GM12878 (cell line): Measurements from ENCODE around the gene TTL. TPM values are rescaled to one million over a fixed set of nuclear protein-coding genes. Genes with fewer than 3 reads are reported as not detected.

ENCODE experiments used
- ATAC-seq: fragments of 200-7000 bp; cut with Tn5 transposase; 3 replicates; pipeline ENCODE4 v1.9.1; 2020; ENCODE audit warnings: mild to moderate bottlenecking, moderate library complexity
- BruUV-seq: library from RNA; stranded (reverse); fragments of 400-500 nt; replicated peaks from 2 replicates; lab custom pipeline; 2021; lab: Mats Ljungman, UMichigan
- CTCF ChIA-PET: fragments of 300-600 bp; sonication (Branson Sonifier 250); formaldehyde crosslinking; extraction: SDS; loops from one replicate; lab custom pipeline; 2021; ENCODE audit warnings: inconsistent platforms; lab: Yijun Ruan, JAX
- POLR2A ChIA-PET: fragments of 350-600 bp; formaldehyde crosslinking; extraction: SDS; loops from one replicate; lab custom pipeline; 2021; ENCODE audit warnings: inconsistent platforms; lab: Charles Lee
- RAD21 ChIA-PET: fragments of 300-600 bp; sonication (Branson Sonifier 250); formaldehyde crosslinking; loops from one replicate; lab custom pipeline; 2023; ENCODE audit warnings: antibody characterized with exemption; ENCODE audit not compliant: unreplicated experiment; lab: Charles Lee
- SMC1A ChIA-PET: fragments of 300-600 bp; sonication (Branson Sonifier 250); formaldehyde crosslinking; loops from one replicate; lab custom pipeline; 2023; ENCODE audit not compliant: unreplicated experiment, uncharacterized antibody; lab: Charles Lee
- DNase-seq: peaks from one replicate; pipeline ENCODE4 v3.0.0-alpha.2; 2011; ENCODE audit warnings: low read depth, low spot score
- FAIRE-seq: peaks from 3 replicates; lab custom pipeline; 2011; peaks lifted over from hg19 to GRCh38; lab: Jason Lieb, UNC
- H2AFZ ChIP-seq: 2 replicates; pipeline ENCODE4 v1.6.0; 2011; ENCODE audit warnings: low read depth, low read length, control low read depth; ENCODE audit not compliant: control insufficient read depth
- H3K27ac ChIP-seq: 2 replicates; pipeline ENCODE4 v1.5.1; 2011; ENCODE audit warnings: control low read depth; ENCODE audit not compliant: control insufficient read depth, insufficient read depth
- H3K27me3 ChIP-seq, 2 experiments: replicated peaks in 1 of 2; 2 replicates each; pipeline versions ENCODE4 v1.6.0 to v1.6.1; 2011; ENCODE audit warnings: low read length in 1 of 2; ENCODE audit not compliant: control insufficient read depth in 2 of 2, insufficient read depth in 2 of 2
- H3K36me3 ChIP-seq, 2 experiments: 2 replicates each; pipeline ENCODE4 v1.5.1; 2011; ENCODE audit warnings: low read length in 1 of 2; ENCODE audit not compliant: control insufficient read depth in 2 of 2, insufficient read depth in 2 of 2
- H3K4me1 ChIP-seq: 2 replicates; pipeline ENCODE4 v1.6.1; 2011; ENCODE audit warnings: mild to moderate bottlenecking, low read length, moderate library complexity, mixed read lengths; ENCODE audit not compliant: control insufficient read depth, insufficient read depth
- H3K4me2 ChIP-seq: 2 replicates; pipeline ENCODE4 v1.6.0; 2011; ENCODE audit warnings: control low read depth; ENCODE audit not compliant: control insufficient read depth, insufficient read depth
- H3K4me3 ChIP-seq: fragments of 200-600 bp; sonication (generic); 2 replicates; pipeline ENCODE4 v1.5.1; 2016
- H3K79me2 ChIP-seq: 2 replicates; pipeline ENCODE4 v1.6.0; 2011; ENCODE audit warnings: low read length; ENCODE audit not compliant: control insufficient read depth, insufficient read depth
- H3K9ac ChIP-seq: 2 replicates; pipeline ENCODE4 v1.8.0; 2011; ENCODE audit warnings: low read length, control low read depth, mixed read lengths; ENCODE audit not compliant: control insufficient read depth, insufficient read depth
- H3K9me3 ChIP-seq: replicated peaks from 3 replicates; pipeline ENCODE4 v1.5.1; 2011; ENCODE audit warnings: mild to moderate bottlenecking, low read length; ENCODE audit not compliant: control insufficient read depth, insufficient read depth
- H4K20me1 ChIP-seq: 2 replicates; pipeline ENCODE4 v1.6.0; 2011; ENCODE audit not compliant: control insufficient read depth, insufficient read depth
- CREB1 ChIP-seq: IDR thresholded peaks from 2 replicates; pipeline ENCODE4 v1.6.1; 2012; ENCODE audit warnings: low read depth, mild to moderate bottlenecking, inconsistent platforms
- CREM ChIP-seq: IDR thresholded peaks from 2 replicates; pipeline ENCODE4 v1.6.1; 2014; ENCODE audit warnings: antibody characterized with exemption, low read depth
- CTCF ChIP-seq, 3 experiments: IDR thresholded peaks in 2 of 3; conservative IDR thresholded peaks in 1 of 3; 2 replicates each; pipeline ENCODE4 v1.5.1; 2011; ENCODE audit warnings: low read depth in 3 of 3, low read length in 3 of 3, mild to moderate bottlenecking in 3 of 3, control low read depth in 2 of 3, moderate library complexity in 2 of 3, inconsistent platforms in 1 of 3, mixed read lengths in 1 of 3; ENCODE audit not compliant: control insufficient read depth in 2 of 3, insufficient read depth in 1 of 3; ENCODE audit errors: extremely low read depth in 1 of 3
- CUX1 ChIP-seq: IDR thresholded peaks from 2 replicates; pipeline ENCODE4 v1.6.1; 2012; ENCODE audit warnings: improper control_type of control experiment, low read depth, low read length; ENCODE audit not compliant: insufficient replicate concordance
- IRF5 ChIP-seq: fragments of 450-650 bp; IDR thresholded peaks from 2 replicates; pipeline ENCODE4 v1.6.1; 2017; ENCODE audit warnings: borderline replicate concordance
- SMC3 ChIP-seq: IDR thresholded peaks from 2 replicates; pipeline ENCODE4 v1.6.1; 2011; ENCODE audit warnings: low read length, improper control_type of control experiment, borderline replicate concordance
- WGBS: methylation state at CpG from one replicate; pipeline ENCODE4 v1.1.6; 2016; ENCODE audit warnings: low lambda C conversion rate; ENCODE audit not compliant: insufficient replicate concordance, insufficient coverage; ENCODE audit errors: missing lambda C conversion rate; 5-methylcytosine and 5-hydroxymethylcytosine counted together
- in situ Hi-C: fragments of 300-500 bp; cut with MboI; formaldehyde crosslinking; loops from 9 replicates; pipeline ENCODE4 v1.14.3; 2018; ENCODE audit warnings: mixed read lengths
- intact Hi-C: fragments of 100-400 bp; cut with micrococcal nuclease; formaldehyde crosslinking; loops from one replicate; pipeline ENCODE4 v1.14.2; 2022; ENCODE audit not compliant: unreplicated experiment
- polyA plus RNA-seq, 11 experiments: library from polyadenylated mRNA; depleted of rRNA in 4 of 11; unstranded in 6 of 11; stranded (reverse) in 5 of 11; fragments of >200 nt; fragmentation: Nextera tagmentation in 4 of 11; fragmentation: Illumina TruSeq in 1 of 11; extraction: Ambion mirVana in 4 of 11; extraction: Trizol in 1 of 11; gene quantifications; 1 replicate in 1 of 11; 2 replicates in 10 of 11; pipeline versions ENCODE4 v1.2.1 to v1.2.3, GENCODE V29; 2011 to 2016; ENCODE audit warnings: inconsistent platforms in 2 of 11, missing spikeins in 2 of 11, low read depth in 1 of 11
- total RNA-seq, 4 experiments: library from RNA; depleted of rRNA in 3 of 4; stranded (reverse); fragments of >200 nt in 3 of 4; fragmentation: Illumina TruSeq in 1 of 4; extraction: Trizol in 1 of 4; gene quantifications; 2 replicates each; pipeline versions ENCODE4 v1.2.1 to v1.2.3, GENCODE V29; 2013 to 2021

TTL gene
- total and polyA plus RNA-seq, 10 of the 15 experiments (the other 5 are each of a cell fraction or from before 2014, with no cell fraction given), result 3.9 to 27.1 (median 16.1) TPM

- TF ChIP-seq CUX1, result no peak
- TF ChIP-seq SMC3, result no peak
Measured at GRCh38 chr2:112476434-112476833, 5.5 kb upstream of the TTL start (continued).

GRCh38 chr2:112480530-112481049 lies 1.4 kb upstream of the TTL start:
- peak overlapping the region; percentile 87 for H3K4me2 ChIP-seq
- WGBS, result 3% methylated on average over 20 of the region's 20 CpGs
- FAIRE-seq, result no peak
- ChIA-PET SMC1A (interaction anchor here (0.9 to 2.0 kb wide), 9 partner anchors 13 to 461 kb away, joined by 3 to 7 read pairs (median 3); no protein-coding TSS in a partner anchor), POLR2A (interaction anchor here (0.5 to 1.4 kb wide), 4 partner anchors 11 to 212 kb away, joined by 3 to 12 read pairs (median 4); partner anchors contain the start of gene CHCHD5), RAD21 (interaction anchor here (0.6 to 2.1 kb wide), 12 partner anchors 9 to 579 kb away, joined by 3 to 11 read pairs (median 3); partner anchors contain the start of gene CHCHD5), CTCF (interaction anchor here (0.6 to 3.9 kb wide), 27 partner anchors 9 to 593 kb away, joined by 3 to 38 read pairs (median 5); partner anchors contain the start of genes CHCHD5 and ZC3H8)
- H3K9ac ChIP-seq, result peak overlapping the region; percentile 3; the same call in 1 of the 2 replicates
- peak overlapping the region; percentile 66 for H2AFZ ChIP-seq
- no peaks in the 10 kb centered on the region; a peak in 1 of 4 replicates for H3K36me3 ChIP-seq
- 0 out of 2 replicates have a peak, but pooled peaks have one; percentile 35 for TF ChIP-seq CREB1
- TF ChIP-seq CTCF (IDR thresholded peaks at IDR 0.05 in 2 of 3, conservative IDR thresholded peaks at IDR 0.05 in 1 of 3; ENCODE audit: control insufficient read depth in 2 of 3, extremely low read depth in 1 of 3, insufficient read depth in 1 of 3, low read depth in 3 of 3, low read length in 3 of 3), result peak in 2 of 3 experiments; percentile 15 to 28; a peak in 2 of 6 replicates
- peak; percentile 17; the same call in 1 of the 2 replicates for TF ChIP-seq CREM
- no peak for TF ChIP-seq IRF5
- TF ChIP-seq SMC3, result peak; percentile 16; the same call in 1 of the 2 replicates
- DNase-seq, result no peak
- peak; percentile 15; the same call in 2 of the 3 replicates for ATAC-seq
- no peaks in the 10 kb centered on the region for H3K27me3 ChIP-seq
- peak overlapping the region; percentile 87 for H3K4me3 ChIP-seq
- H4K20me1 ChIP-seq, result no peaks in the 10 kb centered on the region
- intact Hi-C loops, result loop anchor here (1.0 to 5.0 kb wide), 5 partner anchors 61 to 247 kb away; partner anchors contain the start of gene ZC3H8
- no peak overlapping the region for H3K27ac ChIP-seq
- H3K9me3 ChIP-seq, result no peaks in the 10 kb centered on the region
- H3K4me1 ChIP-seq, result peaks cover 14% of the 10 kb centered on the region
- peaks cover 14% of the 10 kb centered on the region for H3K79me2 ChIP-seq
- BruUV-seq, result no TSS peak
- in situ Hi-C loops, result loop anchor here (5.0 kb wide), 1 partner anchor 102 kb away; the partner anchor contains the start of gene CHCHD5
